ENCODE results near the gene RGS1. TPM values are rescaled to one million over a fixed set of nuclear protein-coding genes. Genes with fewer than 3 reads are reported as not detected.
A peak's percentile ranks its signal among the peaks of the same experiment; 100 is the strongest.

RGS1 gene
- total RNA-seq, 2 experiments from 2014 or later: 27.5 to 29.4 TPM

GRCh38 chr1:192601567-192601966, 26.0 kb downstream of the RGS1 start:
- POLR2A ChIA-PET: no interaction called here

GRCh38 chr1:192602757-192603156, 27.2 kb downstream of the RGS1 start:
- H3K27me3 Mint-ChIP-seq: peaks cover 1% of the 10 kb centered on the region
- H3K9me3 Mint-ChIP-seq: no peaks in the 10 kb centered on the region
- intact Hi-C loops (cut with micrococcal nuclease): no loop called here
- ChIA-PET CTCF (interaction anchor here (1.0 to 2.0 kb wide), 3 partner anchors 24 to 129 kb away, joined by 3 to 4 read pairs (median 4); no protein-coding TSS in a partner anchor), POLR2A (no interaction called here)
- no peak for ATAC-seq
- peaks cover 22% of the 10 kb centered on the region for H3K4me1 Mint-ChIP-seq (ENCODE audit: low read depth)
- DNase-seq: no peak
- H3K4me3 Mint-ChIP-seq: no peak overlapping the region
- no peak overlapping the region for H3K27ac Mint-ChIP-seq
- no peak for TF ChIP-seq CTCF (IDR thresholded peaks at IDR 0.05)
- H3K36me3 Mint-ChIP-seq (ENCODE audit: low read depth): no peaks in the 10 kb centered on the region

More at GRCh38 chr1:192601567-192601966, 26.0 kb downstream of the RGS1 start:
- Mint-ChIP-seq H3K9me3 (no peaks in the 10 kb centered on the region), H3K36me3 (ENCODE audit: low read depth) (no peaks in the 10 kb centered on the region), H3K4me1 (ENCODE audit: low read depth) (peaks cover 22% of the 10 kb centered on the region), H3K27ac (no peak overlapping the region), H3K4me3 (no peak overlapping the region), H3K27me3 (peaks cover 1% of the 10 kb centered on the region)
- intact Hi-C loops (cut with micrococcal nuclease): no loop called here
- CTCF ChIA-PET: interaction anchor here (2.0 kb wide), 1 partner anchor 22 kb away, joined by 4 read pairs; no protein-coding TSS in a partner anchor
- TF ChIP-seq CTCF (IDR thresholded peaks at IDR 0.05): no peak
- ATAC-seq (peak; percentile 27), DNase-seq (no peak)

- Mint-ChIP-seq H3K4me3 (no peak overlapping the region), H3K9me3 (no peaks in the 10 kb centered on the region), H3K36me3 (ENCODE audit: low read depth) (no peaks in the 10 kb centered on the region), H3K27me3 (peaks cover 1% of the 10 kb centered on the region), H3K4me1 (ENCODE audit: low read depth) (peaks cover 22% of the 10 kb centered on the region), H3K27ac (no peak overlapping the region)
- ChIA-PET POLR2A (no interaction called here), CTCF (interaction anchor here (1.0 to 2.0 kb wide), 3 partner anchors 24 to 129 kb away, joined by 3 to 4 read pairs (median 4); no protein-coding TSS in a partner anchor)
- intact Hi-C loops (cut with micrococcal nuclease): no loop called here
- TF ChIP-seq CTCF (IDR thresholded peaks at IDR 0.05): no peak
- ATAC-seq (no peak), DNase-seq (no peak)
Measured at GRCh38 chr1:192603218-192603787, 27.7 kb downstream of the RGS1 start.

- no peak for TF ChIP-seq CTCF (IDR thresholded peaks at IDR 0.05)
- ChIA-PET CTCF (interaction anchor here (1.5 to 5.3 kb wide), 3 partner anchors 25 to 130 kb away, joined by 3 to 82 read pairs (median 3); no protein-coding TSS in a partner anchor), POLR2A (interaction anchor here (0.9 kb wide), 1 partner anchor 125 kb away, joined by 3 read pairs; no protein-coding TSS in a partner anchor)
- intact Hi-C loops (cut with micrococcal nuclease): no loop called here
- ATAC-seq (no peak), DNase-seq (no peak)
- Mint-ChIP-seq H3K27me3 (peaks cover 1% of the 10 kb centered on the region), H3K36me3 (ENCODE audit: low read depth) (no peaks in the 10 kb centered on the region), H3K4me1 (ENCODE audit: low read depth) (peaks cover 37% of the 10 kb centered on the region), H3K4me3 (no peak overlapping the region), H3K27ac (no peak overlapping the region), H3K9me3 (no peaks in the 10 kb centered on the region)
Measured at GRCh38 chr1:192604979-192605620, 29.5 kb downstream of the RGS1 start.

- DNase-seq (no peak), ATAC-seq (no peak)
- POLR2A ChIA-PET: no interaction called here
- Mint-ChIP-seq H3K27ac (no peak overlapping the region), H3K27me3 (peaks cover 1% of the 10 kb centered on the region), H3K4me1 (ENCODE audit: low read depth) (peaks cover 15% of the 10 kb centered on the region), H3K4me3 (no peak overlapping the region), H3K36me3 (ENCODE audit: low read depth) (no peaks in the 10 kb centered on the region), H3K9me3 (no peaks in the 10 kb centered on the region)
- no peak for TF ChIP-seq CTCF (IDR thresholded peaks at IDR 0.05)
- intact Hi-C loops (cut with micrococcal nuclease): loop anchor here (1.0 kb wide), 1 partner anchor 131 kb away; no protein-coding TSS in a partner anchor
- CTCF ChIA-PET: interaction anchor here (0.7 to 5.3 kb wide), 16 partner anchors 9 to 202 kb away, joined by 3 to 82 read pairs (median 4); no protein-coding TSS in a partner anchor
Measured at GRCh38 chr1:192608671-192609070, 33.1 kb downstream of the RGS1 start.

Data from activated CD8-positive, alpha-beta T cell treated with anti-CD3 and anti-CD28 coated beads for 36 hours (primary cell).